ENCODE measurements around the gene P2RX7. TPM values are rescaled to one million over a fixed set of nuclear protein-coding genes. Genes with fewer than 3 reads are reported as not detected.
A peak's percentile ranks its signal among the peaks of the same experiment; 100 is the strongest.

The P2RX7 gene
- total RNA-seq, 1 experiment from 2014 or later = not detected

DNA sequence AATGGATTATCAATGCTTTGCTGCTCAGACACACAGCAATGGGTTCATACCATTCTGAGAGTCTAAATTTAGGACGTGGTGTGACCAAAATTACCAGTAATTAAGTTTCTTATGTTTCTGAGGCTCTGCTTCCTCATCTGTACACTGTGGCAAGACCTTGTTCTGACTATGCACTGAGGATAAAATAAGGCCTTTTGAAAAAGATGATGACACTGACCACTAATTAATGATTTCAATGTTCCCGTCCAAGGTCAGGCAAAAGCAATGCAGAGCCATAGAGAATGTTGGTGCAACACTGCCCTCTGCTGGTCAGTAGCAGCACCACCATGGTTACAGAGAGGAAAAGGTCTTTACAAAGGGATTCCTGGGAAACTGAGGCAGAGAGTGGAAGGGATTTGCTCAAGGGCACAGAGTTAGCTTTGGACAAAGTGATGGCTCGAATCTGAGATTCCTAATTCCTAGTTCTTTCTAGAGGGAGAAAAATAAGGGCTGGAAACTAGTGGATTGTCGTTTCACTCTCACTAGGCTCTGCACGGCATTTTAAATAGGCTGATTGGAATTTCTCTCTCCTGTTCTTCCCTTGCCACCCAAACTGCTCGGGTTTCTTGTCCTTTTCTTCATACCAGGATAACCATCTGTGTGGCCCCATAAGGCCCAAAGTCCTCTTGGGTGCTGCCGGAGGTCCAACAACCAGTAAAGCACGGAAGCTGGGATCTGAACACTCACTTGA lies 22.3 kb upstream of the P2RX7 start:
- peak; percentile 84 for DNase-seq (ENCODE audit: low spot score)

DNA sequence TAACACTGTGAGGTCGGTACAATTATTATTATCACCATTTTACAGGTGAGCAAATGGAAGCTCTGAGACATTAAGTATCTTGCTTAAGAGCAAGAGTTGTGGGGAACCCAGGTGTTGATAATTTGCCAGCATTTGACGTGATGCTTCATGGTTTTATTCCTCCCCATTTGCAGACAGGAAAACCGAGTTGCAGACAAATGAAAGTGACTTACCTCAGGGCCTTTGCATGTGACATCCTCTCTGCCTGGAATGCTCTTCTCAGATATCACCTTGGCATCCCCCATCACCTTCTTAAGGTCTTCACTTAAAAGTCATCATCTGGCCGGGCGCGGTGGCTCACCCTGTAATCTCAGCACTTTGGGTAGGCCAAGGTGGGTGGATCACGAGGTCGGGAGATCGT lies 21.0 kb upstream of the P2RX7 start:
- no peak for DNase-seq (ENCODE audit: low spot score)

DNA sequence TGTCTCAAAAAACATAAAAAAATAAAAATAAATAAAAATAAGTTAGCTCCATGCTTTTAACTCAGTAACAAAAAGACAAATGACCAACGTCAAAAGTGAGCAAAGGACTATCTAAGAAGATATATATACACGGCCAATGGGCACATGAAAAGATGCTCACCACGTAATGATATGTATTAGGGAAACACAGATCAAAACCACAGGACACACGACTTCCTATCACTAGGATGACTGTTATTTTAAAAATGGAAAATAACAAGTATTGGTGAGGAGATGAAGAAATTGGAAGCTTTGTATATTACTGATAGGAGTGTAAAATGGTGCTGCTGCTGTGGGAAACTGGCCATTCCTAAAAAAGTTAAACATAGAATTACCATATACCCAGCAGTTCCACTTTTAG lies 20.2 kb upstream of the P2RX7 start:
- DNase-seq (ENCODE audit: low spot score) = no peak

DNA sequence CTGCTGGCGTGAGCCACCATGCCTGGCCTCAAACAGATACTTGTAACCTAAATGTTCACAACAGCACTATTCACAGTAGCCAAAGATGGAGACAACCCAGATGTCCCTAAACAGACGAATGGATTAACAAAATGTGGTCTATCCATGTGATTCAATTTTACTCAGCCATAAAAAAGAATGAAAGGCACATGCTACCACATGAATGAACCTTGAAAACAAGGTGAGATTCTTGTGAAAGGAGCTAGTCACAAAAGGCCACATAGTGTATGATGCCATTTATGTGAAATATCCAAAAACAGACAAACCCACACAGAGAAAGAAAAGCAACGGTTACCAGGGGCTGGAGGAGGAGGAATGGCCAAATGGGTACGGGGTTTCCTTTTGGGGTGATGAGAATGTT lies 19.6 kb upstream of the P2RX7 start:
- DNase-seq (ENCODE audit: low spot score) = no peak

DNA sequence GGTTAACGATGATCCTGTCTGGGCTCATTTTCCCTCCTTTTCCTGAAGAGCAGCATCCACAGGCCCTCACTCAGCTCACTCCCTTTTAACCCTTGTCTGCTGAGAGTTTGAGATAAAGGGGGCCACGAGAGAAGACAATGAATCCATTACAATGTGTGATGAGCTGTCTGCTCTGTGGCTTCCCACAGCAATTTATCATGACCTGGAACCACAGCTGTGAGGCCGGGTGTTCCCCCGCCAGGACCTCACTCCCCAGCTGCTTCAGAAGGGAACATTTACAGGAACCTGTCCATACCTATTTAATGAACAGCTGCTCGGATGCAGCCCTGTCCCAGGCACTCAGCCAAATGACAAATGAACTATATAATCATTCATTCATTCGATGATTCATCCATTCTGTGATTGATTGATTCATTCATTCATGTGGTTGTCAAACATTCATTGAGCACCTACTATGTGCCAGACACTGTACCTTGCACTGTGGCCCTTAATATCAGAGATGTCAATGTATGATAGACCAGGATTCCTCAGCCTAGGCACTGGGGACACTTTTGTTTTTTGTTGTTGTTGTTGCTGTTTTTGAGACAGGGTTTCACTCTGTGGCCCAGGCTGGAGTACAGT lies 18.5 kb upstream of the P2RX7 start:
- DNase-seq (ENCODE audit: low spot score) = no peak

DNA sequence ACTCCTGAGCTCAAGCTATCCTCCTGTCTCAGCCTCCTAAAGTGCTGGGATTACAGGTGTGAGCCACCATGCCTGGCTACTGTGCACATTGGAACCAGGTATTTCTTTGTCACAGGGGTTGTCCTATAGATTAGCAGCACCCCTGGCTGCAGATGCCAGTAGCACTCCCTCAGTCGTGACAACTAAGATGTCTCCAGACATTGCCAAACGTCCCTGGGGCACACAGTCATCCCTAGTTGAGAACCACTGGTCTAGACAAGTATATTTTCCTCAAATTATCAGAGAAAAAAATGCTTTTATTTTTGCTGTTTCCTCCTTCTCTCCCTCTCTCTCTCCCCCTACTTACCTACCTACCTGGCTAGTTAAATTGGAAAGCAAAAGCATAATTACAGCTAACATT lies 17.9 kb upstream of the P2RX7 start:
- no peak for DNase-seq (ENCODE audit: low spot score)

DNA sequence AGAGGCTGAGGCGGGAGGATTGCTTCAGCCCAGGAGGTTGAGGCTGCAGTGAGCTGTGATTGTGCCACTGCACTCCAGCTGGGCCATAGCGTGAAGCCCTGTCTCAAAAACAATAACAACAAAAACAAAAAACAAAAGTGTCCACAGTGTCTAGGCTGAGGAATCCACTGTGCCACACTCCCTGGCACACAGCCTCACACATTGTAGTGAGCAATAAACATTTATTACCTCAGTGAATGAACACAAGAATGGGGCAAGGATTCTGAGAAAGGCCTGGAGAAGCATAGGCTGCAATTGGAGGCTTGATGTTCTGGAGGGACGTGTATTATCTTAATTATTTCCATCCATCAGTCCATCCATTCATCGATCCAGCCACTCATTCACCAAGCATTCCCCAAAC lies 17.1 kb upstream of the P2RX7 start:
- no peak for DNase-seq (ENCODE audit: low spot score)

DNA sequence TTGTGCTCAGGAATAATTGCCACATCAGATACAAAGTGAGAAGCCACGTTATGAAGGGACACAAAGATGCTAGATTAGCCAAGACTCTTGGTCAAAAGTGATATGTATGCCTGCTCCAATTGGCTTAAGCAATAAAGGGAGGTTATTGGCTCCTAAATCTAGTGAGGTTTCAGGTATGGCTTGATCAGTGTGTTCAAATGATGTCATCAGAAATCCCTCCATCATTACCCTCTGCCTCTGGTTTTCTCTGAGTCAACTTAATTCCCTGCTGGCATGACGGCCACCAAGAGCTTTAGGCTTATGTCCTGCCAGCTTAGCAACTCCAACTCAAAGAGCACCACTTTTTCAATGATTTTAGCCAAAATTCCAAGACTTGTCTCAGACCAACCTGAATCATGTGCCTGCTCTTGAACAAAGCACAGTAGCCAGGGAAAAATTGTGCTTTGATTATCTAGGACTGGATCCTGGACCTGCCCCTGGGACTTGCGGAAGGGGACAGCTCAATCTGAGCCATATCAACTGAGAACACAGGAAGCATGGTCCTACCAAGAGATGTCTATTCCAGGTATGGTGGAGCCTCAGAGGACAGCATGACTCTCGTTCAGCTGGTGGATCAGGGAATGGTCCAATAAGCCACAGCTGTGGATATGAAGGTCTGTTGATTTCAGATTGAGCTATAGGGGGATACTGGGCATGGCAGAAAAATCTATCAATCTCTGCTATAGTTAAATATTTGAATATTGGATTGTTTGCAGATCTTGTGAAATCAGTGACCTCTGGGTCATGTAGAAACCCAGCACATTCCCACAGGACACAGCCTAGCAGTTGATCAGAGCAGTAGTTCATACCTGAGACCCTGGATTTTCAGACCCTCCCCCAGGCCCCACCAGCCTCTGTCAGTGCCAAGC lies 16.1 kb upstream of the P2RX7 start:
- DNase-seq (ENCODE audit: low spot score) = no peak

DNA sequence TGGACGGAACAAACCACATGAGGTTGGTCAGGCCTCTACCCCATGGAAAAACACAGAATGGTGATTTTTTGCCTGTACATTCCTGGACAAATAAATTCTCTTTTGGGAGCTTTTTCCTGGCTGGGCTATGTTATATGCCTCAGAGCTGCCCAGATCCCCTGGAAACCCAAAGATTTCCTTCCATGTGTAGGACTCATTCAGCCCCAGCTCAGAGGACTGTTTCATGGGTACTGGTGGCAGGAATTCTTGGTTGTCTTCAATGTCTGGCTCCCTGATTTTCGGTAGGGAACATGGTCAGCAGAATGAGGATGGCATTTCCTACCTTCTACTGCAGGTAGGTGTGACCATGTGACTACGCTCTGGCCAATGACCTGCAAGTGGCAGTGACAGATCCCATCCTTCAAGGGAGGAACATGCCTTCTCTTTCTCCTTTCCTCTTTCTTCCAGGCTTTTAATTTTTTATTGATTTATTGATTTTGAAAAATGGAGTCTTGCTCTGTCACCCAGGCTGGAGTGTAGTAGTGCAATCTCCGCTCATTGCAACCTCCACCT lies 15.4 kb upstream of the P2RX7 start:
- no peak for DNase-seq (ENCODE audit: low spot score)

DNA sequence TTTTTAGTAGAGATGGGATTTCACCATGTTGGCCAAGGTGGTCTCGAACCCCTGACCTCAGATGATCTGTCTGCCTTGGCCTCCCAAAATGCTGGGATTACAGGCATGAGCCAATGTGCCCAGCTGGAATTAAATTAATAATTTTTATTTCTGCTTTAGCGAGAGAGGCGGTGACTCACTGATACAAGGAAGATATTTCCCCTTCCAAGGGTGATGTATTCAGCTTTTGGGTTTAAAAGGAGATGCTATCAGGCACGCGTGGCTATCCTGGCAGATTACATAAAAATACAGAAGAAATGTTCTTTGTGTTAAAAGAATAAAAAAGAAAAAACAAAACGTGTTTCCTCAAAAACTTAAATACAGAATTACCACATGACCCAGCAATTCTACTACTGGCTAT lies 12.4 kb upstream of the P2RX7 start:
- DNase-seq (ENCODE audit: low spot score) = no peak

DNA sequence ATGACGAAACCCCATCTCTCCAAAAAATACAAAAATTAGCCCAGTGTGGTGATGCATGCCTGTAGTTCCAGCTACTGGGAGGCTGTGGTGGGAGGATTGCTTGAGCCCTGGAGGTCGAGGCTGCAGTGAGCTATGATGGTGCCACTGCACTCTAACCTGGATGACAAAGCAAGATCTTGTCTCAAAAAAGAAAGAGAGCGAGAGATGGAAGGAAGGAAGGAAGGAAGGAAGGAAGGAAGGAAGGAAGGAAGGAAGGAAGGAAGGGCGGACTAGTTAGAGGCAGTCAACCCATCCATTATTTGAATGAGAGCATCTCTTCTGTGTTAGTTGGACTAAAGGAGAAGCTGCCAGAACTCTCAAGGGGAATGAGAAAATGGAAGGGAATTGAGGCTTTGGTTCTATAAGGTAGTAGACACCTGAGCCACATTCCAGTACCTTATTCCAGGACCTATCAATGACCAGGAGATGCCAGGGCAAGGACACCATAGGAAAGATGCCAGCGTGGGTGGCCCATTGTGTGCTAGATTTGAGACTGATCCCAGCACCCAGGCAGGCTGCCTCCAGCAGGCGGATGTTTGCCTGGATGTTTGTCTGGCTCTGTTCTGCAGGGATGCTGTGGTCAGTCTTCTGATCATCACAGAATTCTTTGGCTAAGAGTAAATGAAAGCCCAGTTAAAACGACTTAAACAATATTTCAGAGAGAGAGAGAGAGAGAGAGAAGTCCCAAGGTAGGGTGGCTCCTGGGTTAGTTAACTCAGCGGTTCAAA lies 11.5 kb upstream of the P2RX7 start:
- no peak for DNase-seq (ENCODE audit: low spot score)

DNA sequence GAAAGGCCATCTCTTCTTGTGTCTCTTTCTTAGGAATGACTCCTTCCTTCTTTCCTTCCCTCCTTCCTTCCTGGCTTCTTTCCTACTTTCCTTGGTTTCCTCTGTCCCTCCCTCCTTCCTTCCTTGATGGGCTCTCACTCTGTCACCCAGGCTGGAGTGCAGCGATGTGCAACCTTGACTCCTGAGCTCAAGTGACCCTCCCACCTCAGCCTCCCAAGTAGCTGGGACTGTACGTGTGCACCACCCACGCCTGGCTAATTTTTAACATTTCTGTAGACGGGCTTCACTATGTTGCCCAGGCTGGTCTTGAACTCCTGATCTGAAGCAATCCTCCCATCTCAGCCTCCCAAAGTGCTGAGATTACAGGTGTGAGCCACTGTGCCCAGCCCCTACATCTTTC lies 10.9 kb upstream of the P2RX7 start:
- DNase-seq (ENCODE audit: low spot score) = no peak

DNA sequence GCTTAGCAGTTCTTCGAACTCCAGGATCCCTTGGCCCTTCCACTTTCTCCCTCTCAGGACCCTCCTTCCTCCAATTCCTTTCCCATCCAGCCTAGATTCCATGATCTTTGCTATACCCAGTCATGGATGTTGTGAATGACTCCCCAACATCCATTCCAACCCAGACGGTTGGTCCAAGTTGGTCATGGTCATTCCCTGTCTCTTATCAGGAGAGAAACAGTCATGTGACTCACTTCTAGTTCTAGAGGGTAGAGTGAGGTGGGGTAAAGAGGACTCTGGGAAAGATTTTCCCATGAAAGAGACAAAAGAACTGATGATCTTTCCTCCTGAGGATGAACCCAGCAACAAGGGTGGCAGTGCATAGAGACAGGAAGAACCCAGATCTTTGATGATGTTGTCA lies 9.2 kb upstream of the P2RX7 start:
- no peak for DNase-seq (ENCODE audit: low spot score)

DNA sequence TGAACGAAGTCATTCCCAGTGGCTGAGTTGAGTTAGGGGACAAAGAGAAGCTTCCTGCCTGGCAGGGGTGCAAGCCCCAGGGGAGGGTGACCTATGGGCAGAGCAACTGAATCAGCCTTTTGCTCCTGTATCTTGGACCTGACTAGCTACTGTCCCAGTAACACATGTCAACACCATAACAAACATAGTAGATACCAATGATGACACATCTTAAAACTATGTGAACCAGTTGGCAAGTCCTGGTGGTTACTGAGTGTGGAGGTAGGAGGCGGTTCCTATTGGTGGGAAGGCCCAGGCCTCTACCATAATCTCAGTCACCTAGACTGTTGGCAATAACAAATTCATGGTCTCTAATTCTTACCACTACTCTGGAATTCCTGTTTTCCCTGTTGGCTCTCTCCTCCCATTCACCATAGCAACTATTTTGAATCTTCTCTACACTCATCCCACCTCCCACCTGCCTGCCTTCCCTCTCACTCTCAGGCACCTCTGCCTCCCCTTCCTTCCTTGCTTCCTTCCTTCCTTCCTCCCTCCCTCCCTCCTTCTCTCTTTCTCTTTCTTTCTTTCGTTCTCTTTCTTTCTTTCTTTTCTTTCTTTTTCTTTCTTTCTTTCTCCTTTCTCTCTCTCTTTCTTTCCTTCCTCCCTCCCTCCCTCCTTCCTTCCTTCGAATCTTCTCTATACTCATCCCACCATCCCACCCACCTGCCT lies 8.1 kb upstream of the P2RX7 start:
- peak; percentile 90 for DNase-seq (ENCODE audit: low spot score)

DNA sequence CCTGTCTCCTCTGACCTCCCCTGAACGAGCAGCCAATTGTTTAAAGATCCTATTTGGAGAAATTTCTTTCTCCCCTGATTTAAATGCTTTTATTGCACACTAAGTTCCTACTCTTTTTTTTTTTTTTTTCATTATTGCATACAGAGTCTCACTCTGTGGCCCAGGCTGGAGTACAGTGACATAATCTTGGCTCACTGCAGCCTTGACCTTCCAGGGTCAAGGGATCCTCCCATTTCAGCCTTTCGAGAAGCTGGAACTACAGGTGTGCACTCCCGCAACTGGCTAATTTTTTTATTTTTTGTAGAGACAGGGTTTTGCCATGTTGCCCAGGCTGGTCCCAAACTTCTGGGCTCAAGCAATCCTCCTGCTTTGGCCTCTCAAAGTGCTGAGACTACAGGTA lies 5.2 kb upstream of the P2RX7 start:
- no peak for DNase-seq (ENCODE audit: low spot score)

DNA sequence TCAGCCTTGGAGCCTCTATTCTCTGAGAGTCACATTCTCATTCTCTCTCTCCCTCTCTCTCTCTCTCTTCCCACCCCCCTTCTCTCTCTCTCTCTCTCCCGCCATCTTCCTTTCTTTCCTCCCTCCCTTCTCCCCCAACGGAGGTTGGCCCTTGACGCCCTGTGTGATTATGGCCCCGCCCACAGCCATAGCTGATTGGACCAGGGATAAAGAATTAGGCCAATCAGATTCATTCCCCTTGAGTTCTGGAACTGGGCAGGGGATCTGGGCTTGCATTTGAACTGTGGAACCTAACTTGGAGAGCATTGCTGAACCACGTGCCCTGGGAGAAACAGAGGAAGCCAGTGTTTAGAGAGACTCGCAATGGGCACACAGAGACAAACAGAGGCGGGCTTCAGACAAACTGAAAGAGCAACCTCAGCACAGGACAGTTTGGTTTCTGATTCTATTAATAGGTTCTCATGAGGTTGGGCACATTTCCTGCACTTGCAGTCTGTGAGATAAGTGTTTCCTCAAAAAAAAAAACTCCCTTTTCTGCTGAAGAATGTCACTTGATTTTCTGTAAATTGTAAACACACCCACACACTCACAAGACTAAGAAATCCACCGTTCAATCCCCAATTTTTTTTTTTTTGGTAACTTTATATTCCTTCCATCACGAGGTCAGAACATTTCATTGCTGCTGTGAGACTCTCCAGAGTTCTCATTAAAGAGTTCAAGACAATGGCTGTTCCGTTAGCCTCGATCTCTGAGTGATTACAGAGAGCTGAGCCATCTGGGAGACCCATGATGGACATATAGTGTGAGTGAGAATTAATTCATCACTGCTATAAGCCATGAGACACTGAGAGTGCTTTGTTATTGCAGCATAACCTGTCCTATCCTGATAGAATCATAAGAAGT lies 3.5 kb upstream of the P2RX7 start:
- no peak for DNase-seq (ENCODE audit: low spot score)

DNA sequence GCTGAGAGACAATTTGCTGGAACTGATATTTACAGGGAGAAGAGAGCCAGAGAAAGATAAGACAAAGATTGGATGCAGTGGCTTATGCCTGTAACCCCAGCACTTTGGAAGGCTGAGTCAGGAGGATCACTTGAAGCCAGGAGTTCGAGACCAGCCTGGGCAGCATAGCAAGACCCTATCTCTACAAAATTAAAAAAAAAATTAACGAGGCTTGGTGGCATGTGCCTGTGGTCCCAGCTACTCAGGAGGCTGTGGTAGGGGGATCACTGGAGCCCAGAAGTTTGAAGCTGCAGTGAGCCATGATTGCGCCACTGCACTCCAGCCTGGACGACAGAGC lies 2.9 kb upstream of the P2RX7 start:
- no peak for DNase-seq (ENCODE audit: low spot score)

DNA sequence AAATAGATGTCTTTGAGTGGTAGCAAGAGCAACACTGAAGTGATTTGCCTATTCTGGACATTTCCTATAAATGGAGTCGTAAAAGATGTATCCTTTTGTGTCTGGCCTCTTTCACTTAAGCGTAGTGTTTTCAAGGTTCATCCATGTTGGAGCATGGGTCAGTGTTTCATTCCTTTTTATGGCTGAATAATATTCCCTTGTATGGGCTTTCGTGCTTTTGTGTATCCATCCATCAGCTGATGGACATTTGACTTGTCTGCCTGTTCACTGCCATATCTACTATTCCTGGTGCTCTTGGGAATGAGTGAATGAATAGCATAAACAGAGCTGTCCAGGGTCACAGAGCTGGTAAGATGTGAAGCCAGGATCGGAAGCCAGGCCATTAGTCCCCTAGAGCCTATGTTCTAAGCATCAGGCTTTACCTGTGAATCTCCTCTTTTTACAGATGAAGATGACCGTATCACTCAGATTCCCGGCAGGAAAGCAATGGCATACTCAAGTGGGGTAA lies 1.8 kb upstream of the P2RX7 start:
- no peak for DNase-seq (ENCODE audit: low spot score)

DNA sequence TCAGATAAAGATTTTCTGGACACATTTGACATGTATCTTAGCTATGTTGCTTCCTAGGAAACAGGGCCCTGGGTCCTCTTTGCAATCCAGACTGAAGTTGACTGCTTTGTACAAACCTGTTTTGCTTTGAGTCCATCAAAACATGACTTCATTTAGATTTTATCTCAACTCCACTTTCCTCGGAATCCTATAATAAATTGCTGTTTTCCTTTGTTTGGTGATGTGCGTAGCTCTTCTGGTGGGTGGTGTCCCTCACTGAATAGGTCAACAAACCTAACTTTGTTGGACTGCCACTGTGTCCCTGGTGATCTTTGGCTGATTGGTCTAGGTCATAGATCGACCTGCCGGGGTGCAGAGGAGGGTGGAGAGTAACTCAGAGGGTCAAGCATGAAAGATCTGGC lies 735 bp upstream of the P2RX7 start:
- DNase-seq (ENCODE audit: low spot score) = no peak

DNA sequence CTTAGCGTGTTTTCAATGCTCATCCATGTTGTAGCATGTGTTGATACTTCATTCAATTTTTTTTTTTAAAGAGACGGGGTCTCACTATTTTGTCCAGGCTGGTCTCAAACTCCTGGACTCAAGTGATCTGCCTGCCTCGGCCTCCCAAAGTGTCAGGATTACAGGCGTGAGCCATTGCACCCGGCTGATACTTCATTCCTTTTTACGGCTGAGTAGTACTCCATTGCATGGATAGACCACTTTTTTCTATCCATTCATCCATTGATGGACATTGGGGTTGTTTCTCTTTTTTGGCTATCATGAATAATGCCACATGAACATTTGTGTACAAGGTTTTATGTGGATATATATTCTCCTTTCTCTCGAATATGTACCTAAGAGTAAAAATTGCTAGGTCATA lies 1.2 kb downstream of the P2RX7 start:
- DNase-seq (ENCODE audit: low spot score) = no peak
